Measurements from ENCODE around the gene GNA15. TPM values are rescaled to one million over a fixed set of nuclear protein-coding genes. Genes with fewer than 3 reads are reported as not detected.

GNA15 gene
- total and polyA plus RNA-seq, 2 donors (not counting 3 experiments of a cell fraction or from before 2014, with no cell fraction given), result 0.17 TPM; not detected in 1

GRCh38 chr19:3100331-3100730 lies 35.5 kb upstream of the GNA15 start:
- Histone ChIP-seq H3K27me3 (ENCODE audit: control insufficient read depth in 2 of 2, insufficient read depth in 2 of 2, low read length in 2 of 2) (no peaks in the 10 kb centered on the region), H3K4me3 (replicated peaks in 1 of 3; ENCODE audit: insufficient read depth in 1 of 3, low read depth in 1 of 3, low read length in 3 of 3) (no peak overlapping the region), H3K9ac (replicated peaks; ENCODE audit: extremely low read depth, insufficient read depth, low read length) (no peak overlapping the region), H3K9me3 (replicated peaks; ENCODE audit: control insufficient read depth, insufficient read depth, low read length) (no peaks in the 10 kb centered on the region), H3K4me1 (ENCODE audit: control insufficient read depth, extremely low read depth, insufficient read depth, low read length) (peaks cover 33% of the 10 kb centered on the region), H2AFZ (ENCODE audit: low read depth, low read length) (no peak overlapping the region), H4K20me1 (replicated peaks; ENCODE audit: control insufficient read depth, extremely low read depth, insufficient read depth, low read length) (no peaks in the 10 kb centered on the region), H3K4me2 (ENCODE audit: insufficient read depth, low read length) (no peak overlapping the region), H3K36me3 (ENCODE audit: control insufficient read depth in 2 of 2, extremely low read depth in 1 of 2, insufficient read depth in 2 of 2, low read length in 2 of 2) (peaks cover 0 to 2% of the 10 kb centered on the region in 2 experiments), H3K9me1 (replicated peaks; ENCODE audit: control insufficient read depth, extremely low read depth, insufficient read depth, low read length) (no peaks in the 10 kb centered on the region), H3K27ac (ENCODE audit: insufficient read depth, low read depth, low read length) (no peak overlapping the region), H3K79me2 (ENCODE audit: control insufficient read depth, insufficient read depth, low read length) (peaks cover 93% of the 10 kb centered on the region)
- no TSS peak for BruUV-seq (replicated peaks)
- FAIRE-seq, result no peak
- POLR2A ChIA-PET, result interaction anchor here (0.6 to 1.5 kb wide), 2 partner anchors 120 to 150 kb away, joined by 3 to 8 read pairs; no protein-coding TSS in a partner anchor
- CTCF ChIA-PET, result interaction anchor here (0.8 to 6.5 kb wide), 5 partner anchors 8 to 140 kb away, joined by 3 to 200 read pairs (median 7); no protein-coding TSS in a partner anchor
- intact Hi-C loops (cut with micrococcal nuclease) (loop anchor here (5.0 kb wide), 1 partner anchor 198 kb away; the partner anchor contains the start of gene ZNF57), dilution Hi-C loops (cut with MboI; ENCODE audit: extremely low pct_ligation_motif_present, low sequenced_read_pairs) (no loop called here)
- TF ChIP-seq POLR2AphosphoS5 (IDR thresholded peaks at IDR 0.05; ENCODE audit: insufficient read depth, low read depth, low read length), result no peak
- no peak for DNase-seq (ENCODE audit: low read depth, low spot score)

DNA sequence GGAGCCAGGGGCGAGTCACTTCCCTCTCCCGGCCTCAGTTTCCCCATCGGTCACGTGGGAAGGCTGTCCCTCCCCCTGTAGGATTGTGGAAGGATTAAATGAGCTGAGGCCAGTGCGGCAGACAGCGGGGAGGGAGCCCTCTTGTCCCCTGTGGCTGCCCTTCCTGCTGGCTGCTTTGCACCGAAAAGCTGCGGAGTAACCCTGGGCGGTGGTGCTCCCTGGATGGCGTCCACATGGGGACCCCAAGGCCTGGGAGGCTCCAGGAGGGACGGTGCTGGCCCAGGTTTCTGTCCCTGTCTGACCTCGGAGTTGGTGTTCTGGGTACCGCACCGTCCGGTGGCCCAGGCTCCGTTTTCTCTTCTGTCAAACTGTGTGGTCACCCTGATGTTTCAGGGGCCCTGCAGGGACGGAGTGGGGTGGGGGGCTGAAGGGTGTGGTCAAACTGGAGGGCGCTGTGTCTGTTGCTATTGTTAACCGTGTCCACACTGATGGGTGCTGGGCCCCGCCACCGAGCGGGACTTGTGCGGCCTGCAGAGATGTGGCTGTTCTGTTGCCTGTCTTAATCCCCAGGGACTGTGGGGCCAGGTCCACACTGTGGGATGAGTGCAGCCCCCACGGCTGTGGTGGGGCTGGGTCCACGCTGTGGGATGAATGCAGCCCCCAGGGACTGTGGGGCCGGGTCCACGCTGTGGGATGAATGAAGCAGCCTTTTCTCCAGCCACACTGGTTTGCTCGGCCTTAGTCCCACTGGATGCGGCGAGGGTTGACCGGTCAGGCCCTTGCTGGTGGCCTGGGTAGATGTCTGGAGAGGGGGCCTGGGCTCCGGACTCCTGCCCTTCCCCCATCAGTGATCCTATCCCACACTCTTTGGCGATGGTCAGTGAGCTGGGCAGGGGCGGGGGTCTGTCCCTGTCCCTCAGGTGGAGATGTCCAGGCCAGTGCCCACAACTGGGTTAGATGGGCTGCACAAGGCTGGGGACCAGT lies 34.8 kb upstream of the GNA15 start:
- dilution Hi-C loops (cut with MboI; ENCODE audit: extremely low pct_ligation_motif_present, low sequenced_read_pairs), result no loop called here
- TF ChIP-seq MYC (IDR thresholded peaks at IDR 0.05; ENCODE audit: low read depth, low read length) (no peak), EZH2 (IDR thresholded peaks at IDR 0.05; ENCODE audit: borderline replicate concordance, low read depth, low read length, severe bottlenecking) (no peak), FOS (IDR thresholded peaks at IDR 0.05; ENCODE audit: borderline replicate concordance, insufficient read depth, low read length) (no peak), CTCF (IDR thresholded peaks at IDR 0.05; ENCODE audit: extremely low read depth in 1 of 2, insufficient read depth in 1 of 2, low read depth in 1 of 2, low read length in 2 of 2) (no peak), JUN (IDR thresholded peaks at IDR 0.05; ENCODE audit: borderline replicate concordance, insufficient read depth, insufficient read length, low read depth) (no peak), POLR2AphosphoS5 (IDR thresholded peaks at IDR 0.05; ENCODE audit: insufficient read depth, low read depth, low read length) (no peak)
- Histone ChIP-seq H3K4me1 (ENCODE audit: control insufficient read depth, extremely low read depth, insufficient read depth, low read length) (peaks cover 27% of the 10 kb centered on the region), H3K79me2 (ENCODE audit: control insufficient read depth, insufficient read depth, low read length) (peaks cover 93% of the 10 kb centered on the region), H3K9me3 (replicated peaks; ENCODE audit: control insufficient read depth, insufficient read depth, low read length) (no peaks in the 10 kb centered on the region), H3K9ac (replicated peaks; ENCODE audit: extremely low read depth, insufficient read depth, low read length) (no peak overlapping the region), H3K4me2 (ENCODE audit: insufficient read depth, low read length) (no peak overlapping the region), H3K9me1 (replicated peaks; ENCODE audit: control insufficient read depth, extremely low read depth, insufficient read depth, low read length) (no peaks in the 10 kb centered on the region), H2AFZ (ENCODE audit: low read depth, low read length) (no peak overlapping the region), H4K20me1 (replicated peaks; ENCODE audit: control insufficient read depth, extremely low read depth, insufficient read depth, low read length) (no peaks in the 10 kb centered on the region), H3K4me3 (replicated peaks in 1 of 3; ENCODE audit: insufficient read depth in 1 of 3, low read depth in 1 of 3, low read length in 3 of 3) (no peak overlapping the region), H3K36me3 (ENCODE audit: control insufficient read depth in 2 of 2, extremely low read depth in 1 of 2, insufficient read depth in 2 of 2, low read length in 2 of 2) (peaks cover 0 to 2% of the 10 kb centered on the region in 2 experiments), H3K27me3 (ENCODE audit: control insufficient read depth in 2 of 2, insufficient read depth in 2 of 2, low read length in 2 of 2) (no peaks in the 10 kb centered on the region), H3K27ac (ENCODE audit: insufficient read depth, low read depth, low read length) (no peak overlapping the region)
- no peak for DNase-seq (ENCODE audit: low read depth, low spot score)
- BruUV-seq (replicated peaks), result no TSS peak
- ChIA-PET POLR2A (no interaction called here), CTCF (interaction anchor here (0.8 to 6.5 kb wide), 6 partner anchors 8 to 150 kb away, joined by 3 to 200 read pairs (median 8); no protein-coding TSS in a partner anchor)
- intact Hi-C loops (cut with micrococcal nuclease), result loop anchor here (5.0 kb wide), 1 partner anchor 199 kb away; the partner anchor contains the start of gene ZNF57
- no peak for FAIRE-seq

Measured in endothelial cell of umbilical vein (primary cell).